Keratinocyte (primary cell): ENCODE results near the gene MAL. TPM values are rescaled to one million over a fixed set of nuclear protein-coding genes. Genes with fewer than 3 reads are reported as not detected.

Experiments used
- DNase-seq: peaks from one replicate; pipeline ENCODE4 v3.0.0-alpha.2; 2011; ENCODE audit warnings: low read depth, missing footprints, low spot score
- FAIRE-seq: peaks from 2 replicates; lab custom pipeline; 2011; peaks lifted over from hg19 to GRCh38; lab: Jason Lieb, UNC
- H2AFZ ChIP-seq: 2 replicates; pipeline ENCODE4 v1.6.0; 2012; ENCODE audit warnings: low read length, control low read depth, inconsistent platforms; ENCODE audit not compliant: control insufficient read depth
- H3K27ac ChIP-seq: 2 replicates; pipeline ENCODE4 v1.5.1; 2011; ENCODE audit warnings: low read length; ENCODE audit not compliant: control insufficient read depth, insufficient read depth
- H3K27me3 ChIP-seq: 3 replicates; pipeline ENCODE4 v1.6.0; 2011; ENCODE audit warnings: low read length; ENCODE audit not compliant: control insufficient read depth, insufficient read depth; ENCODE audit errors: extremely low read depth
- H3K36me3 ChIP-seq, 2 experiments: 2 replicates in 1 of 2; 3 replicates in 1 of 2; pipeline ENCODE4 v1.5.1; 2011; ENCODE audit warnings: low read length in 2 of 2, mild to moderate bottlenecking in 1 of 2; ENCODE audit not compliant: control insufficient read depth in 2 of 2, insufficient read depth in 2 of 2; ENCODE audit errors: extremely low read depth in 1 of 2
- H3K4me1 ChIP-seq: 3 replicates; pipeline ENCODE4 v1.5.1; 2011; ENCODE audit warnings: low read length; ENCODE audit not compliant: control insufficient read depth, insufficient read depth; ENCODE audit errors: extremely low read depth
- H3K4me2 ChIP-seq: 3 replicates; pipeline ENCODE4 v1.6.0; 2011; ENCODE audit warnings: low read depth, low read length; ENCODE audit not compliant: control insufficient read depth, insufficient read depth; ENCODE audit errors: extremely low read depth
- H3K4me3 ChIP-seq, 3 experiments: fragments of 200-600 bp in 1 of 3; sonication (generic) in 1 of 3; 2 replicates in 2 of 3; 3 replicates in 1 of 3; pipeline ENCODE4 v1.5.1; 2011 to 2016; ENCODE audit warnings: low read length in 3 of 3, mild to moderate bottlenecking in 3 of 3, control low read depth in 2 of 3, inconsistent platforms in 1 of 3, low read depth in 1 of 3, mixed read lengths in 1 of 3, mixed run types in 1 of 3, moderate library complexity in 1 of 3; ENCODE audit not compliant: control insufficient read depth in 2 of 3, insufficient read depth in 2 of 3; ENCODE audit errors: extremely low read depth in 1 of 3
- H3K79me2 ChIP-seq: 2 replicates; pipeline ENCODE4 v1.6.0; 2012; ENCODE audit warnings: low read length; ENCODE audit not compliant: control insufficient read depth, insufficient read depth
- H3K9ac ChIP-seq: 3 replicates; pipeline ENCODE4 v1.6.0; 2011; ENCODE audit warnings: low read length; ENCODE audit not compliant: control insufficient read depth, insufficient read depth; ENCODE audit errors: extremely low read depth
- H3K9me1 ChIP-seq: 3 replicates; pipeline ENCODE4 v1.6.0; 2011; ENCODE audit warnings: low read length; ENCODE audit not compliant: control insufficient read depth, insufficient read depth; ENCODE audit errors: extremely low read depth
- H3K9me3 ChIP-seq: 2 replicates; pipeline ENCODE4 v1.5.1; 2012; ENCODE audit warnings: low read depth, low read length; ENCODE audit not compliant: control insufficient read depth
- H4K20me1 ChIP-seq: 3 replicates; pipeline ENCODE4 v1.6.0; 2011; ENCODE audit warnings: low read length; ENCODE audit not compliant: control insufficient read depth, insufficient read depth; ENCODE audit errors: extremely low read depth
- EZH2 ChIP-seq: IDR thresholded peaks from one replicate; pipeline ENCODE4 v1.6.1; 2012; ENCODE audit warnings: inconsistent platforms, mild to moderate bottlenecking, low read length, moderate library complexity
- dilution Hi-C: fragments of 300-500 bp; cut with MboI; formaldehyde crosslinking; loops from one replicate; pipeline ENCODE4 v1.7.0; 2020; ENCODE audit warnings: low sequenced_read_pairs; ENCODE audit not compliant: extremely low pct_ligation_motif_present
- polyA plus RNA-seq, 5 experiments: library from polyadenylated mRNA; depleted of rRNA in 3 of 5; stranded (reverse) in 3 of 5; stranded (forward) in 1 of 5; unstranded in 1 of 5; fragments of >200 nt; gene quantifications; 1 replicate in 1 of 5; 2 replicates in 3 of 5; 3 replicates in 1 of 5; pipeline versions ENCODE4 v1.2.1 to v1.2.3, GENCODE V29; 2011 to 2012; ENCODE audit warnings: missing spikeins in 2 of 5, low read depth in 1 of 5, low replicate concordance in 1 of 5
- TF ChIP-seq, protein P1 (sequence below), 3 experiments: IDR thresholded peaks in 1 of 3; conservative IDR thresholded peaks in 1 of 3; optimal IDR thresholded peaks in 1 of 3; 2 replicates in 2 of 3; 3 replicates in 1 of 3; pipeline versions ENCODE3 to v1.5.1; 2011; ENCODE audit warnings: low read length in 3 of 3, mild to moderate bottlenecking in 3 of 3, moderate library complexity in 2 of 3, control low read depth in 1 of 3, inconsistent platforms in 1 of 3; ENCODE audit not compliant: insufficient read depth in 2 of 3; ENCODE audit errors: extremely low read depth in 1 of 3

Gene MAL
- polyA plus RNA-seq, 1 donor (not counting 4 experiments of a cell fraction or from before 2014, with no cell fraction given) = not detected

DNA sequence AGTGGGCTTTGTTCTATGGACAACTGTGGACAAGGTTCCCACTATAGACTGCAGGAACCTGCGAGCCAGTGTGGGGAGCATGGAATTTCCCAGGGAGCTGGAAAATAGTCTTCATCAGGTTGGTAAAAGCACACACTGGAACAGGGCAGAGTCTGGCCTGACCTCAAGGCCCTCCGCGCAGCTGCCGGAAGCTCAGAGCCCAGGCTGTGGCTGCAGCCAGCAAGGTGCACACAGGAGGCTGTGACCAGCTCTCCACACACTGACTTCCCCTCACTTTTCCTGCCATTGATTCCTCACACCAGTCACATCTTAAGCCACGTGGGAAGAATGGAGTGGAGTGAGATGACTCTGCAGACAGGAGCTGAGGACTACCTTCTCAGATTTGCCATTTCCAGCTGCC lies 19.1 kb downstream of the MAL start:
- FAIRE-seq = no peak
- Histone ChIP-seq H3K9me1 (no peaks in the 10 kb centered on the region), H4K20me1 (no peaks in the 10 kb centered on the region), H3K4me1 (no peaks in the 10 kb centered on the region), H3K27ac (no peak overlapping the region), H3K27me3 (peaks cover 19% of the 10 kb centered on the region), H3K36me3 (no peaks in the 10 kb centered on the region), H3K9ac (no peak overlapping the region), H3K79me2 (no peaks in the 10 kb centered on the region), H3K9me3 (no peaks in the 10 kb centered on the region), H3K4me3 (no peak overlapping the region), H2AFZ (no peak overlapping the region), H3K4me2 (no peak overlapping the region)
- TF ChIP-seq, protein P1, sequence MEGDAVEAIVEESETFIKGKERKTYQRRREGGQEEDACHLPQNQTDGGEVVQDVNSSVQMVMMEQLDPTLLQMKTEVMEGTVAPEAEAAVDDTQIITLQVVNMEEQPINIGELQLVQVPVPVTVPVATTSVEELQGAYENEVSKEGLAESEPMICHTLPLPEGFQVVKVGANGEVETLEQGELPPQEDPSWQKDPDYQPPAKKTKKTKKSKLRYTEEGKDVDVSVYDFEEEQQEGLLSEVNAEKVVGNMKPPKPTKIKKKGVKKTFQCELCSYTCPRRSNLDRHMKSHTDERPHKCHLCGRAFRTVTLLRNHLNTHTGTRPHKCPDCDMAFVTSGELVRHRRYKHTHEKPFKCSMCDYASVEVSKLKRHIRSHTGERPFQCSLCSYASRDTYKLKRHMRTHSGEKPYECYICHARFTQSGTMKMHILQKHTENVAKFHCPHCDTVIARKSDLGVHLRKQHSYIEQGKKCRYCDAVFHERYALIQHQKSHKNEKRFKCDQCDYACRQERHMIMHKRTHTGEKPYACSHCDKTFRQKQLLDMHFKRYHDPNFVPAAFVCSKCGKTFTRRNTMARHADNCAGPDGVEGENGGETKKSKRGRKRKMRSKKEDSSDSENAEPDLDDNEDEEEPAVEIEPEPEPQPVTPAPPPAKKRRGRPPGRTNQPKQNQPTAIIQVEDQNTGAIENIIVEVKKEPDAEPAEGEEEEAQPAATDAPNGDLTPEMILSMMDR (optimal IDR thresholded peaks at IDR 0.05 in 1 of 3, IDR thresholded peaks at IDR 0.05 in 1 of 3, conservative IDR thresholded peaks at IDR 0.05 in 1 of 3; ENCODE audit: extremely low read depth in 1 of 3, insufficient read depth in 2 of 3, low read length in 3 of 3) = no peak
- no peak for TF ChIP-seq EZH2
- DNase-seq = no peak
- dilution Hi-C loops = no loop called here

DNA sequence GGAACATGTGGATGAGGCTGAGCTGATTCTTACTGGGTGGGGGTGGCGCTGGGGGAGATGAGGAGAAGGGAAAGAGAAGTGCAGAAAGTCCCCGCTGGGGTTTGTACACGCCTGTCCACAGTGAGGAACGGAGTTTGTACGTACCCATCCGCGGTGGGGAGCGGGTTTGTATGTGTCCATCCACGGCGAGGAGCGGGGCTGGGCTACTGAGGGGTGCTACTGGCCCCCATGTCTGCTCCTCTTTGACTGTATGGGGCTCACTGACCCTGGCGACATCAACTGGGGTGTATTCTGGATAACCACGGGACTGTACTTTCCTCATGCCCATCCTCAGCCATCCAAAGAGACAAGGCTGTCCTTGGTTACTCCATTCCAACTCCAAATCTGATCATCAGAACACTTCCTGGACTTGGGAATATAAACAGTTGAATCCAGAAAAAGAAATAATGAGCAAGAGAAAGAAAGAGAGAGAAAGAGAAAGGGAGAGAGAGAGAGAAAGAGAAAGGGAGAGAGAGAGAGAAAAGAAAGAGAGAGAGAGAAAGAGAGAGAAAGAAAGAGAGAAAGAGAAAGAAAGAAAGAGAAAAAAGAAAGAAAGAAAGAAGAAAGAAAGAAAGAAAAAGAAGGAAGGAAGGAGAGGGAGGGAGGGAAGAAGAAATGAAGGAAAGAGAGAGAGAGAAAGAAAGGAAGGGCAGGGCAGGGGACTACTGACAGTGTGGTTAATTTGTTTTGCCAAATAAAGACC lies 21.0 kb downstream of the MAL start:
- H3K79me2 ChIP-seq = no peaks in the 10 kb centered on the region
- no peak overlapping the region for H3K4me3 ChIP-seq
- H3K27ac ChIP-seq = no peak overlapping the region
- no peaks in the 10 kb centered on the region for H3K4me1 ChIP-seq
- H3K9me1 ChIP-seq = no peaks in the 10 kb centered on the region
- H3K27me3 ChIP-seq = peaks cover 19% of the 10 kb centered on the region
- dilution Hi-C loops = no loop called here
- no peak overlapping the region for H3K9ac ChIP-seq
- no peaks in the 10 kb centered on the region for H4K20me1 ChIP-seq
- DNase-seq (no peak), FAIRE-seq (no peak)
- TF ChIP-seq EZH2 = no peak
- TF ChIP-seq, protein P1 (optimal IDR thresholded peaks at IDR 0.05 in 1 of 3, IDR thresholded peaks at IDR 0.05 in 1 of 3, conservative IDR thresholded peaks at IDR 0.05 in 1 of 3; ENCODE audit: extremely low read depth in 1 of 3, insufficient read depth in 2 of 3, low read length in 3 of 3) = no peak
- H2AFZ ChIP-seq = no peak overlapping the region
- no peaks in the 10 kb centered on the region for H3K36me3 ChIP-seq
- H3K9me3 ChIP-seq = no peaks in the 10 kb centered on the region
- no peak overlapping the region for H3K4me2 ChIP-seq
